HEK293 (cell line): ENCODE results near the gene TRIM66.

Experiments used
- CTCF ChIA-PET: fragments of 350-600 bp; formaldehyde crosslinking; extraction: SDS; loops from one replicate; lab custom pipeline; 2021; ENCODE audit warnings: antibody characterized with exemption; lab: Yijun Ruan, JAX
- POLR2A ChIA-PET: fragments of 300-600 bp; formaldehyde crosslinking; extraction: SDS; loops from one replicate; lab custom pipeline; 2020; ENCODE audit warnings: antibody characterized with exemption, inconsistent platforms; lab: Yijun Ruan, JAX
- H3K27ac ChIP-seq: fragments of 200-500 bp; sonication (Bioruptor generic); 2 replicates; pipeline ENCODE4 v1.5.1; 2014; ENCODE audit warnings: low read depth, low read length, control low read depth, inconsistent platforms; ENCODE audit errors: extremely low read depth
- H3K36me3 ChIP-seq, 2 experiments: fragments of 200-500 bp in 1 of 2; sonication (Bioruptor generic) in 1 of 2; 1 replicate in 1 of 2; 2 replicates in 1 of 2; pipeline ENCODE4 v1.5.1; 2014 to 2017; ENCODE audit warnings: inconsistent platforms in 2 of 2, low read length in 2 of 2; ENCODE audit not compliant: control insufficient read depth in 2 of 2, insufficient read depth in 1 of 2
- H3K4me1 ChIP-seq: fragments of 200-500 bp; sonication (Bioruptor generic); 2 replicates; pipeline ENCODE4 v1.5.1; 2014; ENCODE audit warnings: mild to moderate bottlenecking, low read length, inconsistent platforms; ENCODE audit not compliant: control insufficient read depth, insufficient read depth
- H3K4me3 ChIP-seq: 2 replicates; pipeline ENCODE4 v1.5.1; 2011; ENCODE audit warnings: low read depth, mild to moderate bottlenecking, control low read depth, low read length, moderate library complexity
- H3K9me3 ChIP-seq: fragments of 200-500 bp; sonication (Bioruptor generic); 2 replicates; pipeline ENCODE4 v1.5.1; 2014; ENCODE audit warnings: low read depth, low read length, inconsistent platforms; ENCODE audit not compliant: control insufficient read depth, insufficient read depth
- PRDM2 ChIP-seq: fragments of 450-650 bp; formaldehyde crosslinking; IDR thresholded peaks from 2 replicates; pipeline ENCODE4 v1.5.1; 2016; ENCODE audit warnings: missing biosample characterization, missing genetic modification characterization, borderline replicate concordance
- RBAK ChIP-seq: fragments of 450-650 bp; formaldehyde crosslinking; IDR thresholded peaks from 2 replicates; pipeline ENCODE4 v1.5.1; 2016; ENCODE audit warnings: missing biosample characterization, missing genetic modification characterization
- TCF7L2 ChIP-seq: IDR thresholded peaks from 2 replicates; pipeline ENCODE4 v1.6.1; 2011; ENCODE audit warnings: low read depth, mild to moderate bottlenecking, inconsistent platforms, low read length, moderate library complexity, borderline replicate concordance
- ZBTB44 ChIP-seq: fragments of 450-650 bp; IDR thresholded peaks from 2 replicates; pipeline ENCODE4 v1.5.1; 2018; ENCODE audit warnings: missing biosample characterization, mild to moderate bottlenecking, missing genetic modification characterization
- ZNF112 ChIP-seq: fragments of 450-650 bp; formaldehyde crosslinking; IDR thresholded peaks from 2 replicates; pipeline ENCODE4 v1.5.0; 2017; ENCODE audit warnings: missing biosample characterization, missing genetic modification characterization
- ZNF211 ChIP-seq: fragments of 450-650 bp; formaldehyde crosslinking; IDR thresholded peaks from 2 replicates; pipeline ENCODE4 v1.5.1; 2016; ENCODE audit warnings: low read depth, missing biosample characterization, missing genetic modification characterization
- ZNF266 ChIP-seq: fragments of 450-650 bp; formaldehyde crosslinking; IDR thresholded peaks from 2 replicates; pipeline ENCODE4 v1.5.1; 2016; ENCODE audit warnings: missing biosample characterization, missing genetic modification characterization, low read depth
- ZNF354C ChIP-seq: fragments of 450-650 bp; formaldehyde crosslinking; IDR thresholded peaks from 2 replicates; pipeline ENCODE4 v1.5.1; 2016; ENCODE audit warnings: missing biosample characterization, missing genetic modification characterization, low read depth, borderline replicate concordance
- ZNF362 ChIP-seq: fragments of 450-650 bp; formaldehyde crosslinking; IDR thresholded peaks from 2 replicates; pipeline ENCODE4 v1.5.1; 2016; ENCODE audit warnings: missing biosample characterization, missing genetic modification characterization
- ZNF560 ChIP-seq: fragments of 450-650 bp; formaldehyde crosslinking; IDR thresholded peaks from 2 replicates; pipeline ENCODE4 v1.5.1; 2017; ENCODE audit warnings: missing biosample characterization, missing genetic modification characterization, borderline replicate concordance
- ZNF585B ChIP-seq: fragments of 450-650 bp; formaldehyde crosslinking; IDR thresholded peaks from 2 replicates; pipeline ENCODE4 v1.5.1; 2016; ENCODE audit warnings: missing biosample characterization, missing genetic modification characterization
- ZNF692 ChIP-seq: fragments of 450-650 bp; formaldehyde crosslinking; IDR thresholded peaks from 2 replicates; pipeline ENCODE4 v1.5.1; 2016; ENCODE audit warnings: missing biosample characterization, missing genetic modification characterization
- ZNF747 ChIP-seq: fragments of 450-650 bp; formaldehyde crosslinking; IDR thresholded peaks from 2 replicates; pipeline ENCODE4 v1.5.1; 2016; ENCODE audit warnings: missing biosample characterization, missing genetic modification characterization
- ZNF76 ChIP-seq: fragments of 450-650 bp; formaldehyde crosslinking; IDR thresholded peaks from 2 replicates; pipeline ENCODE4; 2016; ENCODE audit warnings: low read depth, missing biosample characterization, missing genetic modification characterization, borderline replicate concordance

The TRIM66 gene

GRCh38 chr11:8712506-8712905 lies 30.0 kb upstream of the TRIM66 start (continued):
- no peak for TF ChIP-seq ZNF747 (tag by site-specific recombination)
- no peak for TF ChIP-seq ZNF354C (tag by site-specific recombination)

- no peak overlapping the region for H3K4me3 ChIP-seq
- H3K36me3 ChIP-seq = peaks cover 0 to 7% of the 10 kb centered on the region in 2 experiments; a peak in 1 of 3 replicates
- H3K4me1 ChIP-seq = no peaks in the 10 kb centered on the region
- TF ChIP-seq ZNF76 (tag by site-specific recombination) = no peak
- TF ChIP-seq ZNF560 = no peak
- no peak for TF ChIP-seq ZNF362 (tag by site-specific recombination)
- TF ChIP-seq PRDM2 (tag by site-specific recombination) = no peak
- TF ChIP-seq ZBTB44 (tag by site-specific recombination) = no peak
- no peak for TF ChIP-seq ZNF585B (tag by site-specific recombination)
- TF ChIP-seq TCF7L2 = no peak
- TF ChIP-seq RBAK (tag by site-specific recombination) = no peak
- TF ChIP-seq ZNF211 (tag by site-specific recombination) = no peak
- no peak for TF ChIP-seq ZNF692
- no peak for TF ChIP-seq ZNF266 (tag by site-specific recombination)
- TF ChIP-seq ZNF112 (tag by site-specific recombination) = no peak
- ChIA-PET POLR2A (no interaction called here), CTCF (interaction anchor here (1.4 kb wide), 1 partner anchor 102 kb away, joined by 3 read pairs; no protein-coding TSS in a partner anchor)
- no peak overlapping the region for H3K27ac ChIP-seq
- H3K9me3 ChIP-seq = no peaks in the 10 kb centered on the region
Observed at GRCh38 chr11:8711895-8712442, 29.5 kb upstream of the TRIM66 start.
